PC-3 (cell line): Measurements from ENCODE around the gene ZNF236. TPM values are rescaled to one million over a fixed set of nuclear protein-coding genes. Genes with fewer than 3 reads are reported as not detected.

Experiments
- ATAC-seq: fragments of 200-7000 bp; cut with Tn5 transposase; 2 replicates; pipeline ENCODE4 v1.9.1; 2020; ENCODE audit warnings: mild to moderate bottlenecking, moderate library complexity
- BruUV-seq: library from RNA; stranded (reverse); fragments of 400-500 nt; replicated peaks from 2 replicates; lab custom pipeline; 2021; lab: Mats Ljungman, UMichigan
- CTCF ChIA-PET: fragments of 300-600 bp; sonication (Branson Sonifier 250); formaldehyde crosslinking; loops from one replicate; lab custom pipeline; 2022; ENCODE audit warnings: antibody characterized with exemption; lab: Charles Lee
- POLR2A ChIA-PET: fragments of 300-600 bp; sonication (Branson Sonifier 250); formaldehyde crosslinking; loops from one replicate; lab custom pipeline; 2022; ENCODE audit warnings: antibody characterized with exemption; ENCODE audit not compliant: unreplicated experiment; lab: Charles Lee
- DNase-seq: peaks from one replicate; pipeline ENCODE4 v3.0.0-alpha.2; 2015
- H2AFZ ChIP-seq: fragments of 300-600 bp; sonication (generic); 2 replicates; pipeline ENCODE4 v1.6.0; 2016; ENCODE audit warnings: antibody characterized with exemption, low read length
- H3F3A ChIP-seq: fragments of 300-600 bp; sonication (generic); one replicate; pipeline ENCODE4 v1.6.0; 2017; ENCODE audit warnings: antibody characterized with exemption, low read length, control low read depth, mild to moderate bottlenecking; ENCODE audit not compliant: unreplicated experiment
- H3K27ac ChIP-seq: fragments of 300-600 bp; sonication (generic); 2 replicates; pipeline ENCODE4 v1.5.1; 2016; ENCODE audit warnings: mild to moderate bottlenecking, low read length
- H3K27me3 ChIP-seq: fragments of 300-600 bp; sonication (generic); 2 replicates; pipeline ENCODE4 v1.6.1; 2016; ENCODE audit warnings: low read length, mixed read lengths
- H3K36me3 ChIP-seq: fragments of 300-600 bp; sonication (generic); 2 replicates; pipeline ENCODE4 v1.6.1; 2016; ENCODE audit warnings: low read depth, mixed run types, low read length, mixed read lengths
- H3K4me1 ChIP-seq: fragments of 300-600 bp; sonication (generic); 2 replicates; pipeline ENCODE4 v1.5.1; 2016; ENCODE audit warnings: low read length; ENCODE audit not compliant: insufficient read depth
- H3K4me2 ChIP-seq: fragments of 300-600 bp; sonication (generic); 2 replicates; pipeline ENCODE4 v1.6.0; 2016; ENCODE audit warnings: low read length
- H3K4me3 ChIP-seq: fragments of 300-600 bp; sonication (generic); 2 replicates; pipeline ENCODE4 v1.5.1; 2016; ENCODE audit warnings: mild to moderate bottlenecking, low read length, mixed read lengths
- H3K79me2 ChIP-seq: fragments of 300-600 bp; sonication (generic); 2 replicates; pipeline ENCODE4 v1.6.1; 2017; ENCODE audit warnings: low read length, mixed read lengths
- H3K9ac ChIP-seq: fragments of 300-600 bp; sonication (generic); 2 replicates; pipeline ENCODE4 v1.6.0; 2016; ENCODE audit warnings: mild to moderate bottlenecking, low read length
- H3K9me2 ChIP-seq: fragments of 300-600 bp; sonication (generic); replicated peaks from 2 replicates; pipeline ENCODE4 v1.6.1; 2016; ENCODE audit warnings: mixed run types, low read length, mixed read lengths
- H3K9me3 ChIP-seq: fragments of 300-600 bp; sonication (generic); 2 replicates; pipeline ENCODE4 v1.6.1; 2016; ENCODE audit warnings: low read length, mixed read lengths
- H4K20me1 ChIP-seq: fragments of 300-600 bp; sonication (generic); 2 replicates; pipeline ENCODE4 v1.6.1; 2016; ENCODE audit warnings: low read length, mixed read lengths
- EZH2 ChIP-seq: fragments of 300-600 bp; sonication (generic); IDR thresholded peaks from one replicate; pipeline ENCODE4 v1.6.1; 2017; ENCODE audit warnings: antibody characterized with exemption, mild to moderate bottlenecking, low read length; ENCODE audit not compliant: unreplicated experiment
- EZH2phosphoT487 ChIP-seq: fragments of 300-600 bp; sonication (generic); IDR thresholded peaks from 2 replicates; pipeline ENCODE4 v1.6.1; 2018; ENCODE audit warnings: mild to moderate bottlenecking, antibody characterized with exemption, low read length, borderline replicate concordance
- intact Hi-C: fragments of 100-400 bp; cut with micrococcal nuclease; formaldehyde crosslinking; loops from 2 replicates; pipeline ENCODE4 v1.9.0; 2023
- total RNA-seq: library from RNA; depleted of rRNA; stranded (reverse); fragments of >200 nt; gene quantifications from 2 replicates; pipeline ENCODE4 v1.2.3, GENCODE V29; 2014
- TF ChIP-seq, protein P1 (sequence below): fragments of 300-600 bp; sonication (generic); conservative IDR thresholded peaks from 2 replicates; pipeline ENCODE4 v1.5.1; 2017; ENCODE audit warnings: antibody characterized with exemption, low read depth, mild to moderate bottlenecking, low read length

ZNF236 gene
- total RNA-seq, 1 experiment from 2014 or later, result 7.7 TPM

DNA sequence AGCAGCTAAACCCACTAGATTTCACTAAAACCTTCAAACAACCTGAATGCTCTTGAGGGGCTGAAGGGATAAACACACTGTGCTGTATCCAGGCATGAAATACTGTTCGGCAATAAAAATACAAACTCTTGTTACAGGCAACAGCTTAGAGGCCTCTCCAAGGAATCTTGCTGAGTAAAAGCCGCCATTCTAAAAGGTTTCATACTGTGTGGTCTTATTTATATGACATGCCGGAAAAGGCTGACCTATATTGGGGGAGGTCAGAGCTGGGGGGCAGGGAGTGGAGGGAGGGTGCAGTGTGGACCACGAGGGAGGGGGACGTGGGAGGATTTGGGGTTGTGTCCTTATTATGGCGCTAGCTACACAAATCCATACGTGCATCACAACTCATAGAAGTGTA, 174.1 kb downstream of the ZNF236 start:
- TF ChIP-seq, protein P1, sequence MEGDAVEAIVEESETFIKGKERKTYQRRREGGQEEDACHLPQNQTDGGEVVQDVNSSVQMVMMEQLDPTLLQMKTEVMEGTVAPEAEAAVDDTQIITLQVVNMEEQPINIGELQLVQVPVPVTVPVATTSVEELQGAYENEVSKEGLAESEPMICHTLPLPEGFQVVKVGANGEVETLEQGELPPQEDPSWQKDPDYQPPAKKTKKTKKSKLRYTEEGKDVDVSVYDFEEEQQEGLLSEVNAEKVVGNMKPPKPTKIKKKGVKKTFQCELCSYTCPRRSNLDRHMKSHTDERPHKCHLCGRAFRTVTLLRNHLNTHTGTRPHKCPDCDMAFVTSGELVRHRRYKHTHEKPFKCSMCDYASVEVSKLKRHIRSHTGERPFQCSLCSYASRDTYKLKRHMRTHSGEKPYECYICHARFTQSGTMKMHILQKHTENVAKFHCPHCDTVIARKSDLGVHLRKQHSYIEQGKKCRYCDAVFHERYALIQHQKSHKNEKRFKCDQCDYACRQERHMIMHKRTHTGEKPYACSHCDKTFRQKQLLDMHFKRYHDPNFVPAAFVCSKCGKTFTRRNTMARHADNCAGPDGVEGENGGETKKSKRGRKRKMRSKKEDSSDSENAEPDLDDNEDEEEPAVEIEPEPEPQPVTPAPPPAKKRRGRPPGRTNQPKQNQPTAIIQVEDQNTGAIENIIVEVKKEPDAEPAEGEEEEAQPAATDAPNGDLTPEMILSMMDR, result no peak
- TF ChIP-seq EZH2, result no peak
- no peak for TF ChIP-seq EZH2phosphoT487
- H4K20me1 ChIP-seq, result no peaks in the 10 kb centered on the region
- DNase-seq (no peak), ATAC-seq (no peak)
- H3K9me2 ChIP-seq, result no peaks in the 10 kb centered on the region
- no peak overlapping the region for H2AFZ ChIP-seq
- ChIA-PET POLR2A (no interaction called here), CTCF (interaction anchor here (0.6 kb wide), 1 partner anchor 9 kb away, joined by 3 read pairs; no protein-coding TSS in a partner anchor)
- no peaks in the 10 kb centered on the region for H3K36me3 ChIP-seq
- H3F3A ChIP-seq, result no peaks in the 10 kb centered on the region
- H3K27me3 ChIP-seq, result no peaks in the 10 kb centered on the region
- no peaks in the 10 kb centered on the region for H3K79me2 ChIP-seq
- no TSS peak for BruUV-seq
- H3K4me3 ChIP-seq, result no peak overlapping the region
- 0 out of 2 replicates have a peak, but pooled peaks cover 4% of the 10 kb centered on the region for H3K4me1 ChIP-seq
- H3K27ac ChIP-seq, result no peak overlapping the region
- H3K9me3 ChIP-seq, result no peaks in the 10 kb centered on the region
- intact Hi-C loops, result no loop called here
- H3K9ac ChIP-seq, result no peak overlapping the region
- H3K4me2 ChIP-seq, result no peak overlapping the region

- BruUV-seq, result no TSS peak
- intact Hi-C loops, result no loop called here
- H3K9me2 ChIP-seq, result no peaks in the 10 kb centered on the region
- no peaks in the 10 kb centered on the region for H4K20me1 ChIP-seq
- H3K79me2 ChIP-seq, result no peaks in the 10 kb centered on the region
- no peak for DNase-seq
- no peak overlapping the region for H3K9ac ChIP-seq
- no peak for ATAC-seq
- no peaks in the 10 kb centered on the region for H3K36me3 ChIP-seq
- H3K9me3 ChIP-seq, result no peaks in the 10 kb centered on the region
- no peak overlapping the region for H3K27ac ChIP-seq
- no peaks in the 10 kb centered on the region for H3F3A ChIP-seq
- ChIA-PET CTCF (no interaction called here), POLR2A (no interaction called here)
- no peak overlapping the region for H2AFZ ChIP-seq
- TF ChIP-seq EZH2phosphoT487 (no peak), EZH2 (no peak)
- TF ChIP-seq, protein P1, result no peak
- no peaks in the 10 kb centered on the region for H3K27me3 ChIP-seq
- H3K4me3 ChIP-seq, result no peak overlapping the region
- no peak overlapping the region for H3K4me2 ChIP-seq
- 0 out of 2 replicates have a peak, but pooled peaks cover 4% of the 10 kb centered on the region for H3K4me1 ChIP-seq
These were observed 175.8 kb downstream of the ZNF236 start for GRCh38 chr18:76997951-76998808.

- no peaks in the 10 kb centered on the region for H3K9me2 ChIP-seq
- no peak overlapping the region for H3K4me2 ChIP-seq
- no peak overlapping the region for H3K4me3 ChIP-seq
- H4K20me1 ChIP-seq, result no peaks in the 10 kb centered on the region
- TF ChIP-seq, protein P1, result no peak
- 0 out of 2 replicates have a peak, but pooled peaks cover 4% of the 10 kb centered on the region for H3K4me1 ChIP-seq
- ChIA-PET CTCF (no interaction called here), POLR2A (no interaction called here)
- no peak overlapping the region for H3K27ac ChIP-seq
- no peaks in the 10 kb centered on the region for H3K79me2 ChIP-seq
- BruUV-seq, result no TSS peak
- intact Hi-C loops, result no loop called here
- no peak overlapping the region for H3K9ac ChIP-seq
- ATAC-seq, result no peak
- H3K9me3 ChIP-seq, result no peaks in the 10 kb centered on the region
- H3K27me3 ChIP-seq, result no peaks in the 10 kb centered on the region
- no peaks in the 10 kb centered on the region for H3F3A ChIP-seq
- H2AFZ ChIP-seq, result no peak overlapping the region
- no peaks in the 10 kb centered on the region for H3K36me3 ChIP-seq
- DNase-seq, result no peak
These were observed 176.7 kb downstream of the ZNF236 start for GRCh38 chr18:76999077-76999476.
